ENCODE measurements around the gene SHANK2.

Gene SHANK2

GRCh38 chr11:71268706-71269321 lies 16.4 kb upstream of the SHANK2 start:
- DNase-seq = no peak

- no peak for DNase-seq
These were observed 15.5 kb upstream of the SHANK2 start for GRCh38 chr11:71267807-71268421.

GRCh38 chr11:71266114-71266833 lies 13.9 kb upstream of the SHANK2 start:
- no peak for DNase-seq

GRCh38 chr11:71265559-71266092 lies 13.2 kb upstream of the SHANK2 start:
- DNase-seq = no peak

- no peak for DNase-seq
These were observed 11.0 kb upstream of the SHANK2 start for GRCh38 chr11:71263386-71263785.

- DNase-seq = no peak
These were observed 3.6 kb upstream of the SHANK2 start for GRCh38 chr11:71255800-71256479.

GRCh38 chr11:71255323-71255722 lies 2.9 kb upstream of the SHANK2 start:
- DNase-seq = no peak

- DNase-seq = no peak
These were observed 1.4 kb upstream of the SHANK2 start for GRCh38 chr11:71253794-71254193.

- no peak for DNase-seq
These were observed 673 bp upstream of the SHANK2 start for GRCh38 chr11:71252770-71253730.

GRCh38 chr11:71251761-71252268 lies 562 bp downstream of the SHANK2 start:
- no peak for DNase-seq

- DNase-seq = no peak
These were observed 1.1 kb downstream of the SHANK2 start for GRCh38 chr11:71251151-71251721.

- DNase-seq = no peak
These were observed 1.7 kb downstream of the SHANK2 start for GRCh38 chr11:71250523-71251150.

- no peak for DNase-seq
These were observed 3.1 kb downstream of the SHANK2 start for GRCh38 chr11:71249301-71249700.

GRCh38 chr11:71248656-71249055 lies 3.7 kb downstream of the SHANK2 start:
- DNase-seq = no peak

- DNase-seq = no peak
These were observed 4.2 kb downstream of the SHANK2 start for GRCh38 chr11:71248251-71248570.

- no peak for DNase-seq
These were observed 4.7 kb downstream of the SHANK2 start for GRCh38 chr11:71247551-71248250.

- no peak for DNase-seq
These were observed 5.8 kb downstream of the SHANK2 start for GRCh38 chr11:71246559-71246958.

- DNase-seq = no peak
These were observed 6.6 kb downstream of the SHANK2 start for GRCh38 chr11:71245601-71246391.

GRCh38 chr11:71244116-71244810 lies 8.1 kb downstream of the SHANK2 start:
- no peak for DNase-seq
